GM12878 (cell line): ENCODE data around the gene CCNT2. TPM values are rescaled to one million over a fixed set of nuclear protein-coding genes. Genes with fewer than 3 reads are reported as not detected.

Experiments used
- ATAC-seq: fragments of 200-7000 bp; cut with Tn5 transposase; 3 replicates; pipeline ENCODE4 v1.9.1; 2020; ENCODE audit warnings: mild to moderate bottlenecking, moderate library complexity
- BruUV-seq: library from RNA; stranded (reverse); fragments of 400-500 nt; replicated peaks from 2 replicates; lab custom pipeline; 2021; lab: Mats Ljungman, UMichigan
- CTCF ChIA-PET: fragments of 300-600 bp; sonication (Branson Sonifier 250); formaldehyde crosslinking; extraction: SDS; loops from one replicate; lab custom pipeline; 2021; ENCODE audit warnings: inconsistent platforms; lab: Yijun Ruan, JAX
- POLR2A ChIA-PET: fragments of 350-600 bp; formaldehyde crosslinking; extraction: SDS; loops from one replicate; lab custom pipeline; 2021; ENCODE audit warnings: inconsistent platforms; lab: Charles Lee
- RAD21 ChIA-PET: fragments of 300-600 bp; sonication (Branson Sonifier 250); formaldehyde crosslinking; loops from one replicate; lab custom pipeline; 2023; ENCODE audit warnings: antibody characterized with exemption; ENCODE audit not compliant: unreplicated experiment; lab: Charles Lee
- SMC1A ChIA-PET: fragments of 300-600 bp; sonication (Branson Sonifier 250); formaldehyde crosslinking; loops from one replicate; lab custom pipeline; 2023; ENCODE audit not compliant: unreplicated experiment, uncharacterized antibody; lab: Charles Lee
- DNase-seq: peaks from one replicate; pipeline ENCODE4 v3.0.0-alpha.2; 2011; ENCODE audit warnings: low read depth, low spot score
- FAIRE-seq: peaks from 3 replicates; lab custom pipeline; 2011; peaks lifted over from hg19 to GRCh38; lab: Jason Lieb, UNC
- H2AFZ ChIP-seq: 2 replicates; pipeline ENCODE4 v1.6.0; 2011; ENCODE audit warnings: low read depth, low read length, control low read depth; ENCODE audit not compliant: control insufficient read depth
- H3K27ac ChIP-seq: 2 replicates; pipeline ENCODE4 v1.5.1; 2011; ENCODE audit warnings: control low read depth; ENCODE audit not compliant: control insufficient read depth, insufficient read depth
- H3K27me3 ChIP-seq, 2 experiments: replicated peaks in 1 of 2; 2 replicates each; pipeline versions ENCODE4 v1.6.0 to v1.6.1; 2011; ENCODE audit warnings: low read length in 1 of 2; ENCODE audit not compliant: control insufficient read depth in 2 of 2, insufficient read depth in 2 of 2
- H3K36me3 ChIP-seq, 2 experiments: 2 replicates each; pipeline ENCODE4 v1.5.1; 2011; ENCODE audit warnings: low read length in 1 of 2; ENCODE audit not compliant: control insufficient read depth in 2 of 2, insufficient read depth in 2 of 2
- H3K4me1 ChIP-seq: 2 replicates; pipeline ENCODE4 v1.6.1; 2011; ENCODE audit warnings: mild to moderate bottlenecking, low read length, moderate library complexity, mixed read lengths; ENCODE audit not compliant: control insufficient read depth, insufficient read depth
- H3K4me2 ChIP-seq: 2 replicates; pipeline ENCODE4 v1.6.0; 2011; ENCODE audit warnings: control low read depth; ENCODE audit not compliant: control insufficient read depth, insufficient read depth
- H3K4me3 ChIP-seq: fragments of 200-600 bp; sonication (generic); 2 replicates; pipeline ENCODE4 v1.5.1; 2016
- H3K79me2 ChIP-seq: 2 replicates; pipeline ENCODE4 v1.6.0; 2011; ENCODE audit warnings: low read length; ENCODE audit not compliant: control insufficient read depth, insufficient read depth
- H3K9ac ChIP-seq: 2 replicates; pipeline ENCODE4 v1.8.0; 2011; ENCODE audit warnings: low read length, control low read depth, mixed read lengths; ENCODE audit not compliant: control insufficient read depth, insufficient read depth
- H3K9me3 ChIP-seq: replicated peaks from 3 replicates; pipeline ENCODE4 v1.5.1; 2011; ENCODE audit warnings: mild to moderate bottlenecking, low read length; ENCODE audit not compliant: control insufficient read depth, insufficient read depth
- H4K20me1 ChIP-seq: 2 replicates; pipeline ENCODE4 v1.6.0; 2011; ENCODE audit not compliant: control insufficient read depth, insufficient read depth
- BACH1 ChIP-seq: fragments of 450-650 bp; IDR thresholded peaks from 2 replicates; pipeline ENCODE4 v1.6.1; 2017; ENCODE audit warnings: mild to moderate bottlenecking, borderline replicate concordance
- CREB1 ChIP-seq: IDR thresholded peaks from 2 replicates; pipeline ENCODE4 v1.6.1; 2012; ENCODE audit warnings: low read depth, mild to moderate bottlenecking, inconsistent platforms
- E2F4 ChIP-seq: IDR thresholded peaks from 2 replicates; pipeline ENCODE4 v1.6.1; 2012; ENCODE audit warnings: low read depth, low read length, improper control_type of control experiment
- ETV6 ChIP-seq, 2 experiments: fragments of 450-650 bp in 1 of 2; IDR thresholded peaks in 1 of 2; conservative IDR thresholded peaks in 1 of 2; 2 replicates each; pipeline ENCODE4 v1.6.1; 2014; ENCODE audit warnings: antibody characterized with exemption in 1 of 2, borderline replicate concordance in 1 of 2, low read depth in 1 of 2, mild to moderate bottlenecking in 1 of 2, moderate library complexity in 1 of 2
- FOS ChIP-seq: IDR thresholded peaks from 3 replicates; pipeline ENCODE4 v1.6.1; 2011; ENCODE audit warnings: borderline replicate concordance; ENCODE audit not compliant: insufficient read length; ENCODE audit errors: extremely low read depth
- IRF4 ChIP-seq: IDR thresholded peaks from 2 replicates; pipeline ENCODE4 v1.6.1; 2011; ENCODE audit warnings: low read depth, low read length
- MYB ChIP-seq: fragments of 150-350 bp; IDR thresholded peaks from 2 replicates; pipeline ENCODE4 v1.6.1; 2014; ENCODE audit warnings: mild to moderate bottlenecking, low read depth, low read length, borderline replicate concordance
- NFIC ChIP-seq: IDR thresholded peaks from 2 replicates; pipeline ENCODE4 v1.6.1; 2012; ENCODE audit warnings: low read depth, mild to moderate bottlenecking, inconsistent platforms, low read length, moderate library complexity
- NR2F1 ChIP-seq: fragments of 450-650 bp; conservative IDR thresholded peaks from 2 replicates; pipeline ENCODE4 v1.6.1; 2017; ENCODE audit warnings: mild to moderate bottlenecking
- RCOR1 ChIP-seq: conservative IDR thresholded peaks from 2 replicates; pipeline ENCODE4 v1.6.1; 2012; ENCODE audit warnings: low read depth, low read length, improper control_type of control experiment
- SIX5 ChIP-seq: IDR thresholded peaks from 2 replicates; pipeline ENCODE4 v1.6.1; 2011; ENCODE audit warnings: mild to moderate bottlenecking, low read depth, low read length, moderate library complexity; ENCODE audit not compliant: severe bottlenecking
- SMAD5 ChIP-seq: IDR thresholded peaks from 2 replicates; pipeline ENCODE4 v1.6.1; 2016; ENCODE audit warnings: antibody characterized with exemption, low read depth
- SP1 ChIP-seq: IDR thresholded peaks from one replicate; pipeline ENCODE4 v1.6.1; 2011; ENCODE audit warnings: low read depth, low read length
- SREBF1 ChIP-seq: IDR thresholded peaks from 2 replicates; pipeline ENCODE4 v1.6.1; 2012; ENCODE audit warnings: mild to moderate bottlenecking, low read length
- USF2 ChIP-seq: IDR thresholded peaks from 2 replicates; pipeline ENCODE4 v1.6.1; 2011; ENCODE audit warnings: low read depth, low read length, improper control_type of control experiment, borderline replicate concordance
- YBX1 ChIP-seq: fragments of 450-650 bp; IDR thresholded peaks from 2 replicates; pipeline ENCODE4 v1.6.1; 2016; ENCODE audit warnings: antibody characterized with exemption
- WGBS: methylation state at CpG from one replicate; pipeline ENCODE4 v1.1.6; 2016; ENCODE audit warnings: low lambda C conversion rate; ENCODE audit not compliant: insufficient replicate concordance, insufficient coverage; ENCODE audit errors: missing lambda C conversion rate; 5-methylcytosine and 5-hydroxymethylcytosine counted together
- in situ Hi-C: fragments of 300-500 bp; cut with MboI; formaldehyde crosslinking; loops from 9 replicates; pipeline ENCODE4 v1.14.3; 2018; ENCODE audit warnings: mixed read lengths
- intact Hi-C: fragments of 100-400 bp; cut with micrococcal nuclease; formaldehyde crosslinking; loops from one replicate; pipeline ENCODE4 v1.14.2; 2022; ENCODE audit not compliant: unreplicated experiment
- polyA plus RNA-seq, 11 experiments: library from polyadenylated mRNA; depleted of rRNA in 4 of 11; unstranded in 6 of 11; stranded (reverse) in 5 of 11; fragments of >200 nt; fragmentation: Nextera tagmentation in 4 of 11; fragmentation: Illumina TruSeq in 1 of 11; extraction: Ambion mirVana in 4 of 11; extraction: Trizol in 1 of 11; gene quantifications; 1 replicate in 1 of 11; 2 replicates in 10 of 11; pipeline versions ENCODE4 v1.2.1 to v1.2.3, GENCODE V29; 2011 to 2016; ENCODE audit warnings: inconsistent platforms in 2 of 11, missing spikeins in 2 of 11, low read depth in 1 of 11
- total RNA-seq, 4 experiments: library from RNA; depleted of rRNA in 3 of 4; stranded (reverse); fragments of >200 nt in 3 of 4; fragmentation: Illumina TruSeq in 1 of 4; extraction: Trizol in 1 of 4; gene quantifications; 2 replicates each; pipeline versions ENCODE4 v1.2.1 to v1.2.3, GENCODE V29; 2013 to 2021
- TF ChIP-seq, protein P1 (sequence below): fragments of 450-650 bp; IDR thresholded peaks from 2 replicates; pipeline ENCODE4 v1.6.1; 2017; ENCODE audit warnings: borderline replicate concordance
- TF ChIP-seq, protein P2 (sequence below): fragments of 450-650 bp; IDR thresholded peaks from 2 replicates; pipeline ENCODE4 v1.6.1; 2018; ENCODE audit warnings: borderline replicate concordance, mild to moderate bottlenecking; ENCODE audit not compliant: partially characterized antibody

Gene CCNT2
- total and polyA plus RNA-seq, 10 of the 15 experiments (the other 5 are each of a cell fraction or from before 2014, with no cell fraction given): 6.0 to 25.6 (median 20.0) TPM

DNA sequence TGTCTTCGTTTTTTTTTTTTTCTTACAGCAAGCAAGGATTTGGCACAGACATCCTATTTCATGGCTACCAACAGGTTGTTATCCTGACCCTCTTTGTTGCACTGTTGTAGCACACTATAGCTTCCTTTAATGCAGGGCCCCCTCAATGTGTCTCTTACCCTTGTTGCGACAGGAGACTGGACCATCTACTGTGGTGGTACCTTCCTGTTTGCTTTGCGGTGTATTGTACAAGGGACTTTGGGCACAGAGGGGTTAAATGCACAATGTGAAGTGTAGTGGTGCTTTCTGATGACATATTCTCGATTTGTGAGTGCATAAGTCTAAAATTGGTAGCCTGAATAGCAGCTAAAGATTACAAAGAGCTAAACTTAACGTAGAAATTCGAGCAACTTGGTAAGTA lies 27.5 kb downstream of the CCNT2 start:
- H3K4me3 ChIP-seq: no peak overlapping the region
- H3K9ac ChIP-seq: no peak overlapping the region
- no peak overlapping the region for H3K4me2 ChIP-seq
- no peaks in the 10 kb centered on the region for H4K20me1 ChIP-seq
- intact Hi-C loops: no loop called here
- DNase-seq (no peak), ATAC-seq (no peak), FAIRE-seq (no peak)
- H3K79me2 ChIP-seq: peaks cover 1% of the 10 kb centered on the region
- H2AFZ ChIP-seq: no peak overlapping the region
- H3K27ac ChIP-seq: no peak overlapping the region
- ChIA-PET SMC1A (interaction anchor here (0.6 to 1.0 kb wide), 3 partner anchors 43 to 735 kb away, joined by 3 to 5 read pairs (median 3); no protein-coding TSS in a partner anchor), CTCF (interaction anchor here (1.2 to 1.6 kb wide), 2 partner anchors 10 to 19 kb away, joined by 5 to 6 read pairs; no protein-coding TSS in a partner anchor), RAD21 (no interaction called here), POLR2A (interaction anchor here (0.7 kb wide), 1 partner anchor 803 kb away, joined by 3 read pairs; no protein-coding TSS in a partner anchor)
- in situ Hi-C loops: no loop called here
- over 99% methylated on average over 6 of the region's 6 CpGs for WGBS
- H3K9me3 ChIP-seq: no peaks in the 10 kb centered on the region
- TF ChIP-seq, protein P1, sequence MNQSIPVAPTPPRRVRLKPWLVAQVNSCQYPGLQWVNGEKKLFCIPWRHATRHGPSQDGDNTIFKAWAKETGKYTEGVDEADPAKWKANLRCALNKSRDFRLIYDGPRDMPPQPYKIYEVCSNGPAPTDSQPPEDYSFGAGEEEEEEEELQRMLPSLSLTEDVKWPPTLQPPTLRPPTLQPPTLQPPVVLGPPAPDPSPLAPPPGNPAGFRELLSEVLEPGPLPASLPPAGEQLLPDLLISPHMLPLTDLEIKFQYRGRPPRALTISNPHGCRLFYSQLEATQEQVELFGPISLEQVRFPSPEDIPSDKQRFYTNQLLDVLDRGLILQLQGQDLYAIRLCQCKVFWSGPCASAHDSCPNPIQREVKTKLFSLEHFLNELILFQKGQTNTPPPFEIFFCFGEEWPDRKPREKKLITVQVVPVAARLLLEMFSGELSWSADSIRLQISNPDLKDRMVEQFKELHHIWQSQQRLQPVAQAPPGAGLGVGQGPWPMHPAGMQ: no peak
- TF ChIP-seq FOS (no peak), SMAD5 (no peak), CREB1 (no peak), SIX5 (no peak), SREBF1 (no peak), SP1 (no peak), NFIC (no peak), BACH1 (no peak), USF2 (no peak), E2F4 (no peak), RCOR1 (no peak), NR2F1 (no peak), ETV6 (conservative IDR thresholded peaks at IDR 0.05 in 1 of 2, IDR thresholded peaks at IDR 0.05 in 1 of 2; ENCODE audit: borderline replicate concordance in 1 of 2, low read depth in 1 of 2) (no peak), YBX1 (no peak), MYB (no peak), IRF4 (no peak)
- TF ChIP-seq, protein P2, sequence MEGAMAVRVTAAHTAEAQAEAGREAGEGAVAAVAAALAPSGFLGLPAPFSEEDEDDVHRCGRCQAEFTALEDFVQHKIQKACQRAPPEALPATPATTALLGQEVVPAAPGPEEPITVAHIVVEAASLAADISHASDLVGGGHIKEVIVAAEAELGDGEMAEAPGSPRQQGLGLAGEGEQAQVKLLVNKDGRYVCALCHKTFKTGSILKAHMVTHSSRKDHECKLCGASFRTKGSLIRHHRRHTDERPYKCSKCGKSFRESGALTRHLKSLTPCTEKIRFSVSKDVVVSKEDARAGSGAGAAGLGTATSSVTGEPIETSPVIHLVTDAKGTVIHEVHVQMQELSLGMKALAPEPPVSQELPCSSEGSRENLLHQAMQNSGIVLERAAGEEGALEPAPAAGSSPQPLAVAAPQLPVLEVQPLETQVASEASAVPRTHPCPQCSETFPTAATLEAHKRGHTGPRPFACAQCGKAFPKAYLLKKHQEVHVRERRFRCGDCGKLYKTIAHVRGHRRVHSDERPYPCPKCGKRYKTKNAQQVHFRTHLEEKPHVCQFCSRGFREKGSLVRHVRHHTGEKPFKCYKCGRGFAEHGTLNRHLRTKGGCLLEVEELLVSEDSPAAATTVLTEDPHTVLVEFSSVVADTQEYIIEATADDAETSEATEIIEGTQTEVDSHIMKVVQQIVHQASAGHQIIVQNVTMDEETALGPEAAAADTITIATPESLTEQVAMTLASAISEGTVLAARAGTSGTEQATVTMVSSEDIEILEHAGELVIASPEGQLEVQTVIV: no peak
- no TSS peak for BruUV-seq
- peaks cover 14% of the 10 kb centered on the region for H3K4me1 ChIP-seq
- peaks cover 10 to 29% of the 10 kb centered on the region in 2 experiments for H3K36me3 ChIP-seq
- H3K27me3 ChIP-seq: no peaks in the 10 kb centered on the region
